NOMO-1 (cell line): ENCODE measurements around the gene RPL13.

Source experiments
- DNase-seq, 2 experiments: peaks; one replicate each; lab custom pipeline; 2025; ENCODE audit not compliant: unreplicated experiment in 2 of 2; lab: John Stamatoyannopoulos, UW

The RPL13 gene

DNA sequence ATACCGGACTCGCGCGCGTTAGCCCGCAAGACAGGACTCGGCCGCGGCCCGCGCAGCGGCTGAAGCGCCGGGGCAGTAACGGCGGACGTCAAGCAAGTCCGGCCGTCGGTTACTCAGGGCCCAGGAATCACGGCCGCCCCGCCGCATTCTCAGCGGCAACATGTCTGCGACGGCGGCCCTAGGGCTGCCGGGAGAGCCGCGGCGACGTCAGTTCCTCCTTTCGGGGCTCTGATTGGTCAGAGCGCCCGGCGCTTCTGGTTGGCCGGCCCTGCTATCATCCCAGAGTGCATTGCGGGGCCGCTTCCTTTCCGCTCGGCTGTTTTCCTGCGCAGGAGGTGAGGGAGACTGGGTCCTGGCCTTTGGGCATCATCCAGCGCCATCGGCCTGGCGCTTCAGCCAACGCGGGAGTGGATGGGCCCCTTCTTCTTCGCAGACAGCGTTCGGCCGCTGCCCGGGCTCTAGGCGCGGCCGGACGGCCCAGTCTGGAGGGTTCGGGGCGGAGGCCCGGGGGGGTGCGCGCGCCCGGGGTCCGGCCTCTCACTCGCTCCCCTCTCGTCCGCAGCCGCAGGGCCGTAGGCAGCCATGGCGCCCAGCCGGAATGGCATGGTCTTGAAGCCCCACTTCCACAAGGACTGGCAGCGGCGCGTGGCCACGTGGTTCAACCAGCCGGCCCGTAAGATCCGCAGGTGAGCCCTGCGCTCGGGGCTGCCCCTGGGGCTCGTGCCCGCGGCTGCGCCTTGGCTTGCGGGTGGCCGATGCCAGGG, at the start of gene RPL13:
Gene RPL13, plus strand, starts transcription at position 305 of the 764 bp plus-strand sequence. Its CDS starts 278 bp downstream, at position 583.
- DNase-seq = peak; percentile 94 to 95

DNA sequence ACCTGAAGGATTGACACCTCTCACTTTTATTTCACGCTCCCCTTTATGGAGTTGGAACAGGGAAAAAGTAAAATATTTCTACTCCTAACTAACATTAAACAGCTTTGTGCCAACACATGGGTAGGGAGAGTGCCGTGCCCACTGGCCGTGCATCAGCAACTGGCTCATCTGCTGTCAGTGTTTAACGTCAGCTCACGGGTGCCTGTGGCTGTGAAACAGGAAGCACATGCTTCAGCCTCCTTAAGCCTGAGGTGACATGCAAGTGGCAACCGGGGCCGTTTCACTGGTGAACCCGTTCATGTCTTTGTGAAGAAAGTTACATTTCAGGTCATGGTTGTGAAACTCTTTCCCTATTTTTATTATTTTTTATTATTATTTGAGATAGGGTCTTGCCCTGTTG, 49.1 kb upstream of the RPL13 start:
- DNase-seq = no peak

DNA sequence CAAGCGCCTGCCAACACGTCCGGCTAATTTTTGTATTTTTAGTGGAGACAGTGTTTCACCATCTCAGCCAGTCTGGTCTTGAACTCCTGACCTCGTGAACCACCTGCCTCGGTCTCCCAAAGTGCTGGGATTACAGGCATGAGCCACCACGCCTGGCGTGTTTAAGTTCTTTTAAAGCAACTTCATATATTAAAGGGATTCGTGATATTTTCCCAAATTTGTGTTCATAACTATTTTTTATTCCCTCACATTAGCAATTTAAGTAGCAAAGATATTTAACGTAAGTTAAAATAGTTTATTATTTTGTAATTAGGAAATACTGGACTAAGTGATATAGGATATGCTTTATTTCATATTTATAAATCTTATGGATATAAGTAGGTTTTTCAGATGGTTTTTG, 48.0 kb upstream of the RPL13 start:
- no peak for DNase-seq

DNA sequence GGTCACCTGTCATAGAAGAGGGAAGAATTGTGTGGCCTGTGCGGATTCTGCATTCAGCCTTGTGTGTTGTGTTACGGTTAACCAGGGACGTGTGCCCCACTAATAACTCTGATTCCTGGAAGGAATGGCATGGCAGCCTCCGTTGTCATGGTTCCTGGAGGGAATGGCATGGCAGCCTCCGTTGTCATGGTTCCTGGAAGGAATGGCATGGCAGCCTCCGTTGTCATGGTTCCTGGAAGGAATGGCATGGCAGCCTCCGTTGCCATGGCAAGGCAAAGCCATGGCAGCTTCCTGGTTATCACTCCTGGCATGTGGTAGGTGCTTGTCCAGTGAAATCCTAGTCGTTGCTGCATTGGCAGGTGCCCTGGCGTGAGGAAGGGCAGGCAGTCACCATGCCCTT, 43.4 kb upstream of the RPL13 start:
- DNase-seq = no peak

DNA sequence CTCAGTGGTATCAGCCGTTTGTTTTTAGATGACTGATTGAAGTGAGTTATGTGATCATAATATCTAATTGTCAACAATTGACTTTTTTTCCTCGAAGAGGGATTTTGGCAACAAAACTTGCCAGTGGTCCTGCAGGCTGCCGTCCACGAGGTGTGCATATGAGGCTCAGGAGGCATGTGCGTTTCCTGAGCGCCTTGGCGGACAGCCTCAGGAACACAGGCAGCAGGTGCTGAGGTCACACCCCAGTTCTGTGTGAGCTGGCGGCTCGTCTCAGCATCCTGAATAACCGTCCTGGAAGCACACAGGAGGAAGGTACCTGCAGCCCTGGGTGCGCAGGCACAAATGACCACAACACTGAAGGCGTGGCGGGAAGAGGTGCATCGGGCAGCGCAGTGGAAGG, 40.6 kb upstream of the RPL13 start:
- no peak for DNase-seq

DNA sequence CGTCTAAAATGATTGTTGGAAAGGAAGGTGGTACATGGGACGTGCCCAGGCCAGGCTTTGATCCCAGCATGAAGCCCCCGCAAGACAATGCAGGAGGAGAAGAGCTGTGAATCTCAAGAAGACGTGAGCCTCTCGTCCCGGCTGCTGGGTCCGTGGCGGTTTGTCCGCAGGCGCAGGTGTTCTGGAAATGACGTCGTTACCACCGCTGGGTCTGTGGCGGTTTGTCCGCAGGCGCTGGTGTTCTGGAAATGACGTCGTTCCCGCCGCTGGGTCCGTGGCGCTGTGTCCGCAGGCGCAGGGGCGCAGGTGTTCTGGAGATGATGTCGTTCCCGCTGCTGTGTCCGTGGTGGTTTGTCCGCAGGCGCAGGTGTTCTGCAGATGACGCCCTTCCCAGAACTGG, 38.2 kb upstream of the RPL13 start:
- DNase-seq = no peak

DNA sequence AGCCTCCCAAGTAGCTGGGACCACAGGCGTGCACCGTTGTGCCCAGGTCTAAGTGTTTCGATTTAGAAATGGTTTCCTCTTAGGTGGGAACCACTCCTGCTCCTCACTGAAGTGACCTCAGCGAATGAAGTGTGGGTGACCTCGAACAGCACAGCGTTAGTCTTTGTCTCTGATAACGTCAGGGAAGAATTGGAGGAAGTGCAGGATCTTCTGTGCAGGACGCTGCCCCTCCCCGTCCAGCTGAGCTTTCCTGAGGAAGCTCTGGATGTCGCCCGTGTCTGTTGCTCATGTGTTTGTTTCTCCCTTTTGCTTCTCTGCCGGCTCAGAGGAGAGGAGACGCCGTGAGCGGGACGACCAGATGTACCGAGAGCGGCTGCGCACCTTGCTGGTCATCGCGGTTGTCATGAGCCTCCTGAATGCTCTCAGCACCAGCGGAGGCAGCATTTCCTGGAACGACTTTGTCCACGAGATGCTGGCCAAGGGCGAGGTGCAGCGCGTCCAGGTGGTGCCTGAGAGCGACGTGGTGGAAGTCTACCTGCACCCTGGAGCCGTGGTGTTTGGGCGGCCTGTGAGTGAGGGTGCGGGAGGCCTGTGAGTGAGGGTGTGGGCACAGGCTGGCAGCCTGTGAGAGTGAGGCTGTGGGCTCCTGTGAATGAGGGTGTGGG, 36.7 kb upstream of the RPL13 start:
- no peak for DNase-seq

DNA sequence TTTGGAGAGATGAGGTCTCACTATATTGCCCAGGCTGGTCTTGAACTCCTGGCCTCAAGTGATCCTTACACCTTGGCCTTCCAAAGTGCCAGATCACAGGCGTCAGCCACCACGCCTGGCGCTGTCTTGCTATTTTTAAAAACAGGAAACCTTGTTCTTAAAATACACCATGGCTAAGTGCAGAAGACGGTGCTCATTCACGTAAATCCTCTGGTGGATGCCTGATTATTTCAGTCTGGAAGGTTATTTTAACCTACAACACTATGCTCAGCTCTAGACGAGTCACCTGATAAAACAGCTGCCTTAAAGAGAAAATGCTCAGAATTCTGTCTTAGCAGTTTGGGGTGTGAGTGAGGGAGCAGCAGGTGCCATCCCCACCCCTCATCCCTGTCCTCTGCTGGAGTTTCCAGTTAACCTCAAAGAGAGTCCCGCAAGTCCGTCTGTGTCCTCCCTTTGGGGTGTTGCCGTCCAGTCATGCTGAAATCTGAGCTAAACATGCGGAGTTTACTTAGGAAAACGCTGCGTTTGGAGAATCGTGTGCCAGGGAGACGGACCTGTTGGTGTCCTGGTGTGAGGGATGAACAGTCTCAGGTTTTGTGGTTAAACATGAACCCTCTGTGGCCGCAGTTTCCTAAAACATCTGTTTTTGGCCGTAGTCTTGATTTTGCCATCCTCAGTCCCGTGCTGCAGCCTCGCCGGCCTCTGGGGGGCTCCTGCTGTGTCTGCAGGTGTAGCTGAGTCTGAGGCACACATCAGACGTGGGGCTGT, 35.2 kb upstream of the RPL13 start:
- DNase-seq = no peak

DNA sequence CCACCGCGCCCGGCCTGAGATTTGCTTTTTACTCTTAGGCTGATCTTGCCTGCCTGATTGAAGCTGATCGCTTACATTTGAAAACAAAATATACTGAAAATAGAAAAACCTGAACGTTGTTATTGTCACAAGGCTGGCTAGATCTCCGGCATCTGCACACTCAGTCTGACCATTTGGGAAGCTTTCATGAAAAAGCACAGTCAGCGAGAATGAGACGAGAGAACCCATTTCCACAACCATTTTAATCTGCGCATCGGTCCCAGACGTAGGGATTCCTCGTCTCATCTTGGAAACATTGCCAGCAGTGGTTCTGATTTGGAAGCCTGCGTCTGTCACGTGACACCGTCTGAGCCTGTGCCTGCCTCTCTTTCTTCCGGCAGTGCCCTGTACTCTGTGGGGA, 31.4 kb upstream of the RPL13 start:
- DNase-seq = no peak

DNA sequence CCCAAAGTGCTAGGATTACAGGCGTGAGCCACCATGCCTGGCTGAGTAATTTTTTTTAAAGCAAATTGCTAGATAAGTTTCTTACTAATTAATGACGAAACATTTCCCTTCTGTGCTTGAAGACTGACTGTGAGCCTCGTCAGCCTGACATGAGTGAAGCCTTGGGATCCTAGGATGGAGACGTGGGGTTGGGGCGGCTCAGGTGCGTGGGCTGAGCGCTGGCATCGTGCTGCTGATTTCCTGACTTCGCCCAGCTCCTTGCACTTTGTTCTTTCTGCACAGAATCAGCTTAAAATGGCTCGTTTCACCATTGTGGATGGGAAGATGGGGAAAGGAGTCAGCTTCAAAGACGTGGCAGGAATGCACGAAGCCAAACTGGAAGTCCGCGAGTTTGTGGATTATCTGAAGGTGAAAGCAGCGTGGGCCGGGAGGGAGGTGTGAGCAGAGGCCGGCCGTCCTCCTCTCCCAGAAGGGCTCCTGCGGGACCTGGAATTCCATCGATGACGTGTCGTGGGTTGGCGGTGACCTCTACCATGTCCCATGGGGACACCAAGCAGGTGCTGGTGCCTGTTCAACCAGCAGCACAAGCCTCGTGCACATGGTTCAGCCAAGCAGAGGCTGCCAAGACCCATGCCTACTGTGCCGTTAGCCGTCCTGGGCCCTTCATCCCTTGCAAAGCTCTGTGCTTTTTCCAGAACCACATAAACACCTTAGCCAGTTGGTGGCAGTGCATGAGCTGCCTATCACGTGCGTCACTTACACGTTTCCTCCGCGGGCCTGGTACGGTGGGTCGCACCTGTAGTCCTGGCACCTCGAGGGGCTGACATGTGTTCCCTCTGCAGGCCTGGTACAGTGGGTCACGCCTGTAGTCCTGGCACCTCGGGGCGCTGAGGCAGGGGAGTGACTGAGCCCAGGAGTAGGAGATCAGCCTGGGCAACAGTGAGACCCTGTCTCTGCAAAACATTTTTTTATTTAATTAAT, 29.8 kb upstream of the RPL13 start:
- DNase-seq = no peak

DNA sequence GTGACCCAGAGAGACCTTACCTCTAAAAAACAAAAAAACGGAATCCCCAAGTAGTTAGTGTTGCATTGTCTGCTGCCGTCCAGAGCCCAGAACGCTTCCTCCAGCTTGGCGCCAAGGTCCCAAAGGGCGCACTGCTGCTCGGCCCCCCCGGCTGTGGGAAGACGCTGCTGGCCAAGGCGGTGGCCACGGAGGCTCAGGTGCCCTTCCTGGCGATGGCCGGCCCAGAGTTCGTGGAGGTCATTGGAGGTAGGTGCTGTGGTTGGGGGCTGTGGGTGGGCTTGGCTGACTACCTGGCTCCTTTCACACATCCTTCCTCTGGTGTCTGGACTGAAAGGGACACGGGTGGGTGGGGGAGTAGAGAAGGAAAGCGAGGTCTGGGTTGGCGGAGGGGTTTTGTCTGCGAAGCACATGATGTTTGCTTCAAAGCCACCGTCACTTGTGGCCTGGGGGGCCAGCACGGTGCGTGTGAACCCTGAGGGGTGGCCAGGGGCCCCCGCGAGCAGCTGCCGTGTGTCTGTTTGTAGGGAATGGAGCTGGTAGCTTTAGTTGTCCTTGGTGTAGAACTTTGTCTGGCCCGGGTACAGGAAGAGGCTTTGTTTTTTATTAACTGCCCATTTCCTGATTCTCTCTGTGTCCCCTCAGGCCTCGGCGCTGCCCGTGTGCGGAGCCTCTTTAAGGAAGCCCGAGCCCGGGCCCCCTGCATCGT, 28.5 kb upstream of the RPL13 start:
- DNase-seq = no peak

DNA sequence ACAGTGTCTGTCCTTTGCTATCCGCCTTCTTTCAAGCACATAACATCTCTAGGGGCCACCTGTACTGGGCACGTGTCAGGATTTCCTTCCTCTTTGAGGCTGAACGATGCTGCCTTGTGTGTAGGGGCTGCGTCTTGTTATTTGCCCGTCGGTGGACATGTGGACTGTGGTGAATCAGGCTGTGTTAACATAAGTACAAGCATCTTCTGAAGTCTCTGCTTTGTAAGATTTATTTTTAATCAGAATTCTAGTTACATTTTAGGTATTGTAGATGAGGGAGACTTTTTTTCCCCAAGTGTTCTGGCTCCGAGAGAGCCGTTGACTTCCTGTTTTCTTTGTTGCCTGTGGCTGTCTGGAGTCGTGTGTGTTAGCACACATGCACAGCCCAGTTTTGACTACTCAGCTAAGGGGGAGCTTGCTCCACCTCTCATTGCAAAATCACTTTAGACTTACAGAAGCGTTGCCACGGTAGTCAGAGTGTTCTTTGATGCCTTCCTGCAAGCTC, 26.2 kb upstream of the RPL13 start:
- DNase-seq = peak; percentile 92 to 98

DNA sequence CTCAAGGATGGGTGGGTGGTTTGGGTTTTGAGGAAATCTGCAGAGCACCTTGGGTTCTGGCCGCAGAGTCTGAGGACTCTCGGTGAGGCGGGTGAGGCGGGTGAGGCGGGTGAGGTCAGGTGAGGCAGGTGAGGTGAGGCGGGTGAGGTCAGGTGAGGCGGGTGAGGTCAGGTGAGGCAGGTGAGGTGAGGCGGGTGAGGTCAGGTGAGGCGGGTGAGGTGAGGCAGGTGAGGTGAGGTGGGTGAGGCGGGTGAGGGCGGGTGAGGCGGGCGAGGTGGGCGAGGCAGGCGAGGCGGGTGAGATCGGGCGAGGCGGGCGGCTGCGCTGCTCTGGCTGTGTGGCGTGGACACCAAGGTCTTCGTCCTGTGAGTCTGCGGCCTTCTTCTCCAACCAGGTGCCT, 24.1 kb upstream of the RPL13 start:
- no peak for DNase-seq

DNA sequence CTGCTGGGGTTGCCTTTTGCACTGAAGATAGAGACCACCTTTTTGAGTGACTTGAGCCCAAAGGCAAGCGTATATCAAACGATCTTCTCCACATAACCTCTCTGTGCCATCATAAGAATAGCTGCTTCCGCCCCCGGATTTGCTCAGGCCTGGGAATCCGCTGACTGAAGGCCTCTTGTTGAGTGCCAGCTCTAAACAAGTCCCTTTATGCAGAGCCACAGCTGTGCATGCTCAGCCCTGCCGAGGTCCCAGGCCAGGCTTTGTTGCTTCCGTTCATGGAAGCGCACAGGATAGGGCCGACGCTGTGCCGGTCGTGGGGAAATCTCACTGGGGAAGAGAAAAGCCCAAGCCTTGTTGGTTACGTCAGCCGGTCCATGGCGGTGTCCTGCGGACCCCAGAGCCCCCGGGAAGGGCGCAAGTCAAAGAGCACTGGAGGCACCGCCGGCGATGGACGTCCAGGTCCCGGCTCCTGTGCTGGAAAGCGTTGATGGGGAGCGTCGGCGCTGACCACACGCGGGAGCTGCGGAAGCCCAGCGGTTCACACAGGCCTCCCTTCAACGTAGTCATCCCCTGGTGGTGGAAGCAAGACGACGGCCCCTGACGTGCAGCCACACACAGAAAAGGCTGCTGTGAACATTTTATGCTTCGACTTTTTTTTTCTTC, 23.5 kb upstream of the RPL13 start:
- no peak for DNase-seq

DNA sequence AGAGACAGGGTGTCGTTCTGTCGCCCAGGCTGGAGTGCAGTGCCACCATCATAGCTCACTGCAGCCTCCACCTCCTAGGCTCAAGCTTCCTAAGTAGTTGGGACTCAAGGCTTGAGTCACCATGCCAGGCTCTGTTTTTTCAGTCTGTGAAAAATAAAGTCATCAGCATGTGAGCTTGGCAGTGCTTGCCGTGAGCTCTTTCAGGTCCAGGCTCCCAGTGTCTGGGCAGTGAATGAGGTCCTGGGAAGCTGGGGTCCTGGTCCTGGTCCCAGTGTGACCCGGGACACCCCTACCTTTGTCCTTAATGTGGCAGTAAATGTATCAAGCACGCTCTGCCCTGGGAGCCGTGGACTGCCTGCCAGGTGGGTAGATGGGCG, 22.9 kb upstream of the RPL13 start:
- no peak for DNase-seq

DNA sequence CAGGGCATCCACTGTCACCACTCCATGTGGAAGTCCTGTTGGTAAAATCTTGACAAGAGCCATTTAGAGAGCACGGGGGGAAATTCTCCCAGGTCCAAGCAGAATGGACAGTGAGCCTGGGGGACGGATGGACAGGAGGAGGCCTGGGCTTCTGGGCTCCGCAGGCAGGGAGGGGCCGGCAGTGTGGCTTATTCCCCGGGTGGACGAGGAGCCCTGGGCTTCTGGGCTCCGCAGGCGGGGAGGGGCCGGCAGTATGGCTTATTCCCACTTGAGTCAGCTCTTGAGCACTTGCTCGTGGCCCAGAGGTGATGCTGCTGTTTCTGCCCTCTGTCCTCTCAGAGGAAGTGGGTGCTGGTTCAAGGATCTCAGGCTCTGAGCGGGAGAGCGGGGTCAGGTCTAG, 22.2 kb upstream of the RPL13 start:
- no peak for DNase-seq

DNA sequence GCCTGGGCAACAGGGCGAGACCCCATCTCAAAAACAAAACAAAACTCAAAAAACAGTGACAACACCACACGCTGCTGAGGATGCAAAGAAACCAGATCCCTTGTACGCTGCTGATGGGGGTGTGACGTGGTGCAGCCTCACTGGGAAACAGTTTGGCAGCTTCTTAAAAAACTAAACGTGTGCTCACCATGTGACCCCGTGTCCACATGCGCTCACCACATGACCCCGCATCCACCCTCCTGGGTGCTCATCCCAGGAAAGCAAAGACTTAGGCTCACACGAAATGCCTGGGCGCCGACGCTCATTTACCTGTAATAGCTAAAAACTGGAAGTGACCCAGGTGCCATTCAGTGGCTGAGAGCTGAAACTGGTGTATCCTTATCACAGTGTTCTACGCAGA, 19.9 kb upstream of the RPL13 start:
- no peak for DNase-seq

DNA sequence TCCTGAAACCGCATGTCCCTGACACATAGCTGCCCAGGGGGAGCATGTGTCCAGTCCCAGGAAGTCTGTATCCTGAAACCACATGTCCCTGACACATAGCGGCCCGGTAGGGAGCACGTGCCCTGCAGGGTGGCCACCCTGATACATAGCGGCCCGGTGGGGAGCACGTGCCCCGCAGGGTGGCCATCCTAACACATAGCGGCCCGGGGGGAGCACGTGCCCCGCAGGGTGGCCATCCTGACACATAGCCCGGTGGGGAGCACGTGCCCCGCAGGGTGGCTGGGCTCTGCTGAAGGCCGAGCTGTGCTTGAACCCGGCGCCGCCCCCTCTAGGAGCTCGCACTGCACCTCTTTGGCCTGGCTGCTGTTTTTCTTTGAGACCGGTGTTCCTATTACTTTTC, 18.7 kb upstream of the RPL13 start:
- no peak for DNase-seq

DNA sequence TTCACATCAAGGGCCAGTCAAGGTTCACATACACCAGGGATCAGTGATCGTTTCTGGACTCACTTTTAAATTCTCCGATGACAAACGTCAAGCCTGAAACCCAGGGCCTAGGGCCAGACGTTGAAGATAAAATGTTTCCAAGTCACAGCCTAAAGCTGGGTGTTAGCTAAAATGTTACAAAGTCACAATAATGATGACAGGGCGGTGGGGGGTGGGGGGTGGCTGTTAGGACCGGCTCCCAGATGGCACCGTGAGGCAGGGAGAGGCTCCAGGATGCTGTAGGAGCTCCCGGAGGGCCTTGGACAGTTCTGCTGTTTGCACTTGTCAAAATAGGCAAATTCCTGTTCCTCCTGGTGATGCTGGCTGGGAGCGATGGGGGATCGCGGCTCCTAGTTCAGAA, 16.4 kb upstream of the RPL13 start:
- no peak for DNase-seq

DNA sequence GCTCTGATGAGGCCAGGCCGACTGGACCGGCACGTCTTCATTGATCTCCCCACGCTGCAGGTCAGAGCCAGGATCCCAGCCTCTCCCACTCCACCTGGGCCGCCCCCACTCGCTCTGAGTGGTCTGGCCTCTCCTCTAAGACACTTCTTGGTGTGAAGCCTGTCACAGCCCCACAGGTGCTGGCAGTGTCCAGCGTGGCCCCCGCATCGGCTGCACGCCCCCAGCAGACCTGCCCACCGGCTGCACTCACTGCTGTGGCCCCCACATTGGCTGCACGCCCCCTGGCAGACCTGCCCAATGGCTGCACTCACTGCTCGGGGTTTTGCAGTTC, 15.8 kb upstream of the RPL13 start:
- DNase-seq = no peak
